Ishikawa (cell line): ENCODE results near the gene NANOS2.

ENCODE experiments used
- CEBPB ChIP-seq: IDR thresholded peaks from 2 replicates; pipeline ENCODE4 v1.6.1; 2012
- CREB1 ChIP-seq: IDR thresholded peaks from 2 replicates; pipeline ENCODE4 v1.6.1; 2012; ENCODE audit warnings: low read depth
- EGR1 ChIP-seq: IDR thresholded peaks from 2 replicates; pipeline ENCODE4 v1.6.1; 2012
- EP300 ChIP-seq: IDR thresholded peaks from 2 replicates; pipeline ENCODE4 v1.6.1; 2012; ENCODE audit warnings: borderline replicate concordance
- FOXM1 ChIP-seq: IDR thresholded peaks from 2 replicates; pipeline ENCODE4 v1.6.1; 2012; ENCODE audit warnings: low read depth, borderline replicate concordance
- NFIC ChIP-seq: IDR thresholded peaks from 2 replicates; pipeline ENCODE4 v1.6.1; 2012
- RAD21 ChIP-seq: IDR thresholded peaks from 2 replicates; pipeline ENCODE4 v1.6.1; 2012; ENCODE audit warnings: low read depth
- TAF1 ChIP-seq: IDR thresholded peaks from 2 replicates; pipeline ENCODE4 v1.6.1; 2012; ENCODE audit warnings: low read depth, mild to moderate bottlenecking
- TCF12 ChIP-seq: IDR thresholded peaks from 2 replicates; pipeline ENCODE4 v1.6.1; 2012; ENCODE audit warnings: low read depth
- TEAD4 ChIP-seq: IDR thresholded peaks from 2 replicates; pipeline ENCODE4 v1.6.1; 2012
- YY1 ChIP-seq: IDR thresholded peaks from 2 replicates; pipeline ENCODE4 v1.6.1; 2012; ENCODE audit warnings: low read depth
- ZBTB7A ChIP-seq: IDR thresholded peaks from 2 replicates; pipeline ENCODE4 v1.6.1; 2012; ENCODE audit warnings: low read depth
- TF ChIP-seq, protein P1 (sequence below): IDR thresholded peaks from 2 replicates; pipeline ENCODE4 v1.6.1; 2012
- TF ChIP-seq, protein P2 (sequence below): IDR thresholded peaks from 2 replicates; pipeline ENCODE4 v1.6.1; 2012; ENCODE audit warnings: low read depth, mild to moderate bottlenecking
- TF ChIP-seq, protein P3 (sequence below): IDR thresholded peaks from 2 replicates; pipeline ENCODE4 v1.6.1; 2012

The NANOS2 gene

DNA sequence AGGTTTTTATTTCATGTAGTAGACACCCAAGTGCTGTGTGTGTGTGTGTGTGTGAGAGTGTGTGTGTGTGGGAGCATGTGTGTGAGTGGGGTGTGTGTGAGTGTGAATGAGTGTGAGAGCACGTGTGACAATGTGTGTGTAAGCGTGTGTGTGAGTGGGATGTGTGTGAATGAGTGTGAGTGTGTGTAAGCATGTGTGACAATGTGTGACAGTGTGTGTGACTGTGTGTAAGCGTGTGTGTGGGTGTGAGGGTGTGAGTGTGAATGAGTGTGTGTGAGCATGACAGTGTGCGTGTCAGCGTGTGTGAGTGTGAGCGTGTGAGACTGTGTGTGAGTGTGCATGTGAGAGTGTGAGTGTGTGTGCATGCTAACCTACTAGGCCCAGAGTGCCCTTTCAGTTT, 43.7 kb upstream of the NANOS2 start:
- no peak for TF ChIP-seq RAD21
- TF ChIP-seq, protein P1, sequence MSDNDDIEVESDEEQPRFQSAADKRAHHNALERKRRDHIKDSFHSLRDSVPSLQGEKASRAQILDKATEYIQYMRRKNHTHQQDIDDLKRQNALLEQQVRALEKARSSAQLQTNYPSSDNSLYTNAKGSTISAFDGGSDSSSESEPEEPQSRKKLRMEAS, result no peak
- no peak for TF ChIP-seq TAF1
- TF ChIP-seq, protein P2, sequence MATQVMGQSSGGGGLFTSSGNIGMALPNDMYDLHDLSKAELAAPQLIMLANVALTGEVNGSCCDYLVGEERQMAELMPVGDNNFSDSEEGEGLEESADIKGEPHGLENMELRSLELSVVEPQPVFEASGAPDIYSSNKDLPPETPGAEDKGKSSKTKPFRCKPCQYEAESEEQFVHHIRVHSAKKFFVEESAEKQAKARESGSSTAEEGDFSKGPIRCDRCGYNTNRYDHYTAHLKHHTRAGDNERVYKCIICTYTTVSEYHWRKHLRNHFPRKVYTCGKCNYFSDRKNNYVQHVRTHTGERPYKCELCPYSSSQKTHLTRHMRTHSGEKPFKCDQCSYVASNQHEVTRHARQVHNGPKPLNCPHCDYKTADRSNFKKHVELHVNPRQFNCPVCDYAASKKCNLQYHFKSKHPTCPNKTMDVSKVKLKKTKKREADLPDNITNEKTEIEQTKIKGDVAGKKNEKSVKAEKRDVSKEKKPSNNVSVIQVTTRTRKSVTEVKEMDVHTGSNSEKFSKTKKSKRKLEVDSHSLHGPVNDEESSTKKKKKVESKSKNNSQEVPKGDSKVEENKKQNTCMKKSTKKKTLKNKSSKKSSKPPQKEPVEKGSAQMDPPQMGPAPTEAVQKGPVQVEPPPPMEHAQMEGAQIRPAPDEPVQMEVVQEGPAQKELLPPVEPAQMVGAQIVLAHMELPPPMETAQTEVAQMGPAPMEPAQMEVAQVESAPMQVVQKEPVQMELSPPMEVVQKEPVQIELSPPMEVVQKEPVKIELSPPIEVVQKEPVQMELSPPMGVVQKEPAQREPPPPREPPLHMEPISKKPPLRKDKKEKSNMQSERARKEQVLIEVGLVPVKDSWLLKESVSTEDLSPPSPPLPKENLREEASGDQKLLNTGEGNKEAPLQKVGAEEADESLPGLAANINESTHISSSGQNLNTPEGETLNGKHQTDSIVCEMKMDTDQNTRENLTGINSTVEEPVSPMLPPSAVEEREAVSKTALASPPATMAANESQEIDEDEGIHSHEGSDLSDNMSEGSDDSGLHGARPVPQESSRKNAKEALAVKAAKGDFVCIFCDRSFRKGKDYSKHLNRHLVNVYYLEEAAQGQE, result no peak
- no peak for TF ChIP-seq CREB1
- TF ChIP-seq, protein P3, sequence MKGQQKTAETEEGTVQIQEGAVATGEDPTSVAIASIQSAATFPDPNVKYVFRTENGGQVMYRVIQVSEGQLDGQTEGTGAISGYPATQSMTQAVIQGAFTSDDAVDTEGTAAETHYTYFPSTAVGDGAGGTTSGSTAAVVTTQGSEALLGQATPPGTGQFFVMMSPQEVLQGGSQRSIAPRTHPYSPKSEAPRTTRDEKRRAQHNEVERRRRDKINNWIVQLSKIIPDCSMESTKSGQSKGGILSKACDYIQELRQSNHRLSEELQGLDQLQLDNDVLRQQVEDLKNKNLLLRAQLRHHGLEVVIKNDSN, result no peak
- TF ChIP-seq EGR1, result no peak
- TF ChIP-seq TEAD4, result no peak
- TF ChIP-seq TCF12, result no peak
- no peak for TF ChIP-seq EP300
- no peak for TF ChIP-seq CEBPB

DNA sequence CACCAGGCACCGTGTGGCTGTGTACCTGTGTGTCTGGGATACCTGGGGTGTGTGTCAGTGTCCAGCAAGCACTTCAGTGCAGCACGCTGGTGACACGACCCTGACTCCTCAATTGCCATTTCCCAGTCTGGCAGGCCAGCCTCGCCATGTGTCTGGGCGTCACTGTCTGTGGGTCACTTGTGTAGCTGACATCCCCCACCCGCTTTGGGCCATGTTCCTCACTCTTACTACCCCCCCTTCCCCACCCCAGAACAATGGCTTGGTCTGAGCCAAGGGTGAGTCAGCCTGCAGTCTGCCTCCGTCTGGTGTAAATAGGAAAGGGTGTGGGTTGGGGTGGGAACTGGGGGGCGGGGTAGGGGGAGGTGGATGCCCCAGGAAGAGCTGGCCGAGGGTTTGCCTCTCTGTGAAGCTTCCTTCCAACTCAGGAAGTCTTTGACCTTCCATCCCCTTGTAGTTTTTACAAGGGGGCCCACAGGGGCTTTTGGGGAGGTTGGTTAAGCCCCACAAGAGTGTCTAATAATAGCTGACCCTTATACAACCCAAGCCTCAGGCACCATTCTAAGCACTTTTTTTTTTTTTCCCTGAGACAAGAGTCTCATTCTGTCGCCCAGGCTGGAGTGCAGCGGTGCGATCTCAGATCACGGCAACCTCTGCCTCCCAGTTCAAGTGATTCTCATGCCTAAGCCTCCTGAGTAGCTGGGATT, 41.5 kb upstream of the NANOS2 start:
- TF ChIP-seq EP300 (peak; percentile 44; the same call in 1 of the 2 replicates), CEBPB (no peak), NFIC (peak; percentile 80)
- TF ChIP-seq, protein P1, result peak; percentile 71

DNA sequence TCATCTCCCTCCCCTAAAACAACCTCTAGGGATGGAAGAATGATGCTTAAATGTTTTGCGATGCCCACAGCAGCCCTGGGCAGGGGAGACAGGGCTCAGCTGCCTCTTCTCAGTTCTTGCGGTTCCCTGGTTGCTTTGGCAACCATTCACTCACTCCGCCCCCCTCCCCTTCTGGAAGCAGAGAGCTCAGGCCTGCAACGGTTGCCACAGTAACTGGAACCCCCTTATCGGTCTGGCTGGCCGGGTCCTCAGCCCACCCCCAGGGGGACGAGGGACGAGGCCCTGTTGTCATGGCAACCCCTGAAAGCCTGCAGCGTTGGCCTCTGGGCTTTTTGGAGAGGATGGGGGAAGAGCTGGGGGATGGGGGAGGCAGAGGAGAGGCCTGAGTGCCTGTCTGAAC, 39.6 kb upstream of the NANOS2 start:
- TF ChIP-seq EP300, result no peak
- TF ChIP-seq, protein P1, result no peak
- no peak for TF ChIP-seq NFIC
- no peak for TF ChIP-seq TEAD4
- TF ChIP-seq TCF12, result no peak
- no peak for TF ChIP-seq ZBTB7A
- no peak for TF ChIP-seq FOXM1
- TF ChIP-seq, protein P2, result no peak
- TF ChIP-seq, protein P3, result no peak
- no peak for TF ChIP-seq CREB1

DNA sequence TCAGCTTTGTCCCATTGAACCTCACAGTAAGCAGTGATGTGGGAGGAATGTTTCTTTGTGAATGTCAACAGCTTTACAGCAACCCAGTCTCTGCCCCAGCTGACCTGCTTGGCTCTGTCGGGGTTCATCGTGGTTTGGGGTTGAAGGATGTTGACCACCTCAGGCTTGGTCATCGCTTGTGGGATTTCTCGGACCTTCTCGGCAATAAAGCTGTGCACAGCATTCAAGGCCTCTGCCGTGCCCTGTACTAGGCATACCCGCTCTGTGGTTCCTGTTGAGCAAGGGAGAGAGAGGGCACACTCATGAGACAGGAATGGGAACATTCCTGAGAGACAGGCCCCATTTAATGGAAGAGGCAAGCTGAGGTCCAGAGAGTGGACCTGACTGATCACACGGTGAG, 39.1 kb upstream of the NANOS2 start:
- TF ChIP-seq EP300, result no peak
- TF ChIP-seq, protein P1, result no peak
- no peak for TF ChIP-seq TCF12
- TF ChIP-seq FOXM1, result no peak
- TF ChIP-seq, protein P2, result no peak
- TF ChIP-seq, protein P3, result no peak
- TF ChIP-seq TAF1, result no peak
- TF ChIP-seq RAD21, result no peak
- TF ChIP-seq ZBTB7A, result no peak
- no peak for TF ChIP-seq CEBPB
- no peak for TF ChIP-seq YY1
- TF ChIP-seq NFIC, result no peak
- no peak for TF ChIP-seq CREB1
